ENCODE results near the gene CACNG4.

Gene CACNG4

GRCh38 chr17:67018471-67019434 lies 54.2 kb downstream of the CACNG4 start:
- no peak for ATAC-seq (ENCODE audit: low read depth)

GRCh38 chr17:67019809-67020208 lies 55.3 kb downstream of the CACNG4 start:
- Mint-ChIP-seq H3K4me3 (no peak overlapping the region), H3K27ac (no peak overlapping the region), H3K9me3 (no peaks in the 10 kb centered on the region), H3K4me1 (no peaks in the 10 kb centered on the region), H3K27me3 (no peaks in the 10 kb centered on the region), H3K36me3 (no peaks in the 10 kb centered on the region)
- ATAC-seq (ENCODE audit: low read depth) (no peak), DNase-seq (ENCODE audit: low spot score in 2 of 2) (no peak)

More at GRCh38 chr17:67018471-67019434, 54.2 kb downstream of the CACNG4 start:
- Mint-ChIP-seq H3K27me3 (no peaks in the 10 kb centered on the region), H3K36me3 (no peaks in the 10 kb centered on the region), H3K4me1 (no peaks in the 10 kb centered on the region), H3K4me3 (no peak overlapping the region), H3K27ac (no peak overlapping the region), H3K9me3 (no peaks in the 10 kb centered on the region)
- no peak for DNase-seq (ENCODE audit: low spot score in 2 of 2)

DNA sequence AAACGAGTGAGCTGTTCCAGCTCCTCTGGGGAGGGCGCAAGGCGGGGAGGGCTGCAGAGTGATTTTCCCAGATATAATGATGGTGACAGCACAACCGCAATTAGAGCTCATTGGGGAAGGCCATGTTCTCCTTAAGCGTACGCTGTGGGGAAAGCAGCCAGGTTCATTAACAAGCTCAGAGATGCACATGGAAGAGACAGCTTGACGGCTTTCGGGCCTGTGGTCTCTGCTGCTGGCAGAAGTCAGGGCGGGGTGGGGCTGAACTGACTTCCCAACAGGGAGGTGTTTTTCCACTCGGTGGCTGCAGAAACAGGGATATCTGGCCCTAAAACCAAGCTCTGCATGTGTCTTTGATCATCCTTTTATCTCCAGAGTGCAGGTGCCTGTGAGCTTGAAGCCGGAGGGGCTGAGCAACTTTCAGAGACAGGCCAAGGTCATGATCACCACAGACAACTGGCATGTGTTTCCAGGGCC lies 55.8 kb downstream of the CACNG4 start:
- H3K4me3 Mint-ChIP-seq: no peak overlapping the region
- ATAC-seq (ENCODE audit: low read depth): no peak
- no peaks in the 10 kb centered on the region for H3K36me3 Mint-ChIP-seq
- no peaks in the 10 kb centered on the region for H3K27me3 Mint-ChIP-seq
- H3K4me1 Mint-ChIP-seq: no peaks in the 10 kb centered on the region
- no peak overlapping the region for H3K27ac Mint-ChIP-seq
- DNase-seq (ENCODE audit: low spot score in 2 of 2): no peak
- no peaks in the 10 kb centered on the region for H3K9me3 Mint-ChIP-seq

GRCh38 chr17:67021196-67021595 lies 56.7 kb downstream of the CACNG4 start:
- no peak overlapping the region for H3K27ac Mint-ChIP-seq
- H3K4me3 Mint-ChIP-seq: no peak overlapping the region
- no peaks in the 10 kb centered on the region for H3K36me3 Mint-ChIP-seq
- ATAC-seq (ENCODE audit: low read depth): no peak
- DNase-seq (ENCODE audit: low spot score in 2 of 2): no peak
- no peaks in the 10 kb centered on the region for H3K27me3 Mint-ChIP-seq
- no peaks in the 10 kb centered on the region for H3K4me1 Mint-ChIP-seq
- H3K9me3 Mint-ChIP-seq: no peaks in the 10 kb centered on the region

GRCh38 chr17:67021743-67022450 lies 57.4 kb downstream of the CACNG4 start:
- no peaks in the 10 kb centered on the region for H3K4me1 Mint-ChIP-seq
- ATAC-seq (ENCODE audit: low read depth) (no peak), DNase-seq (ENCODE audit: low spot score in 2 of 2) (no peak)
- H3K27ac Mint-ChIP-seq: no peak overlapping the region
- no peaks in the 10 kb centered on the region for H3K27me3 Mint-ChIP-seq
- H3K4me3 Mint-ChIP-seq: no peak overlapping the region
- no peaks in the 10 kb centered on the region for H3K9me3 Mint-ChIP-seq
- no peaks in the 10 kb centered on the region for H3K36me3 Mint-ChIP-seq

GRCh38 chr17:67022451-67022810 lies 57.9 kb downstream of the CACNG4 start:
- H3K9me3 Mint-ChIP-seq: no peaks in the 10 kb centered on the region
- no peak overlapping the region for H3K27ac Mint-ChIP-seq
- no peaks in the 10 kb centered on the region for H3K27me3 Mint-ChIP-seq
- no peak for DNase-seq (ENCODE audit: low spot score in 2 of 2)
- no peak overlapping the region for H3K4me3 Mint-ChIP-seq
- H3K36me3 Mint-ChIP-seq: no peaks in the 10 kb centered on the region
- H3K4me1 Mint-ChIP-seq: no peaks in the 10 kb centered on the region
- ATAC-seq (ENCODE audit: low read depth): no peak

DNA sequence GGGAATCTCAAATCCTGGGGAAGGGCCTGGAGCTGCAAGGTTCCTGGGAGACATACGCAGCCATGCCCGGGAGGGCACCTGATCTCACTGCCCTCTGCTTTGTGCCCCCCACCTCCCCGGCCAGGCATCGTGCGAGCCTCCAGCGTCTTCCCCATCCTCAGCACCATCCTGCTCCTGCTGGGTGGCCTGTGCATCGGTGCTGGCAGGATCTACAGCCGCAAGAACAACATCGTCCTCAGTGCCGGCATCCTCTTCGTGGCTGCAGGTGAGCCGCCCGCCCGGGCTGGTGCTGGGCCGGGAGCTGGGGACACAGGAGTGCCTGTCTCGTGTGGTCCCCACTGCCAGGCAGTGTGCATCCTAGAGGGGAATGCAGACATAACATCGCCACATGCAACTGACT lies 60.2 kb downstream of the CACNG4 start:
- no peaks in the 10 kb centered on the region for H3K36me3 Mint-ChIP-seq
- no peaks in the 10 kb centered on the region for H3K9me3 Mint-ChIP-seq
- ATAC-seq (ENCODE audit: low read depth) (no peak), DNase-seq (ENCODE audit: low spot score in 2 of 2) (no peak)
- no peaks in the 10 kb centered on the region for H3K4me1 Mint-ChIP-seq
- no peaks in the 10 kb centered on the region for H3K27me3 Mint-ChIP-seq
- no peak overlapping the region for H3K4me3 Mint-ChIP-seq
- no peak overlapping the region for H3K27ac Mint-ChIP-seq

- ATAC-seq (ENCODE audit: low read depth) (no peak), DNase-seq (ENCODE audit: low spot score in 2 of 2) (no peak)
- no peak overlapping the region for H3K4me3 Mint-ChIP-seq
- no peak overlapping the region for H3K27ac Mint-ChIP-seq
- H3K27me3 Mint-ChIP-seq: no peaks in the 10 kb centered on the region
- no peaks in the 10 kb centered on the region for H3K4me1 Mint-ChIP-seq
- H3K36me3 Mint-ChIP-seq: no peaks in the 10 kb centered on the region
- H3K9me3 Mint-ChIP-seq: no peaks in the 10 kb centered on the region
These were observed 60.8 kb downstream of the CACNG4 start for GRCh38 chr17:67025216-67025792.

GRCh38 chr17:67026341-67026740 lies 61.8 kb downstream of the CACNG4 start:
- Mint-ChIP-seq H3K27ac (no peak overlapping the region), H3K9me3 (no peaks in the 10 kb centered on the region), H3K4me1 (no peaks in the 10 kb centered on the region), H3K27me3 (no peaks in the 10 kb centered on the region), H3K36me3 (no peaks in the 10 kb centered on the region), H3K4me3 (no peak overlapping the region)
- DNase-seq (ENCODE audit: low spot score in 2 of 2) (no peak), ATAC-seq (ENCODE audit: low read depth) (no peak)

GRCh38 chr17:67027031-67027628 lies 62.6 kb downstream of the CACNG4 start:
- no peak for DNase-seq (ENCODE audit: low spot score in 2 of 2)
- no peaks in the 10 kb centered on the region for H3K27me3 Mint-ChIP-seq
- no peak overlapping the region for H3K4me3 Mint-ChIP-seq
- no peak for ATAC-seq (ENCODE audit: low read depth)
- H3K9me3 Mint-ChIP-seq: no peaks in the 10 kb centered on the region
- H3K4me1 Mint-ChIP-seq: no peaks in the 10 kb centered on the region
- H3K27ac Mint-ChIP-seq: no peak overlapping the region
- no peaks in the 10 kb centered on the region for H3K36me3 Mint-ChIP-seq

DNA sequence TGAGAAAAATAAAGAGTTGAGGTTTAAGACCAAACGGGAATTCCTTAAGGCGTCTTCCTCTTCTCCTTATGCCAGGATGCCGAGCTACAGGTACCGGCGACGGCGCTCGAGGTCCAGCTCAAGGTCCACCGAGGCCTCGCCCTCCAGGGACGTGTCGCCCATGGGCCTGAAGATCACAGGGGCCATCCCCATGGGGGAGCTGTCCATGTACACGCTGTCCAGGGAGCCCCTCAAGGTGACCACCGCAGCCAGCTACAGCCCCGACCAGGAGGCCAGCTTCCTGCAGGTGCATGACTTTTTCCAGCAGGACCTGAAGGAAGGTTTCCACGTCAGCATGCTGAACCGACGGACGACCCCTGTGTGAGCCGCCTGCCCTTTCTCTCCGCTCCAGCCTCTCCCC lies 66.1 kb downstream of the CACNG4 start:
- no peaks in the 10 kb centered on the region for H3K36me3 Mint-ChIP-seq
- peaks cover 7% of the 10 kb centered on the region for H3K27me3 Mint-ChIP-seq
- H3K9me3 Mint-ChIP-seq: peaks cover 4% of the 10 kb centered on the region
- no peaks in the 10 kb centered on the region for H3K4me1 Mint-ChIP-seq
- H3K27ac Mint-ChIP-seq: no peak overlapping the region
- H3K4me3 Mint-ChIP-seq: no peak overlapping the region
- DNase-seq (ENCODE audit: low spot score in 2 of 2) (no peak), ATAC-seq (ENCODE audit: low read depth) (no peak)

DNA sequence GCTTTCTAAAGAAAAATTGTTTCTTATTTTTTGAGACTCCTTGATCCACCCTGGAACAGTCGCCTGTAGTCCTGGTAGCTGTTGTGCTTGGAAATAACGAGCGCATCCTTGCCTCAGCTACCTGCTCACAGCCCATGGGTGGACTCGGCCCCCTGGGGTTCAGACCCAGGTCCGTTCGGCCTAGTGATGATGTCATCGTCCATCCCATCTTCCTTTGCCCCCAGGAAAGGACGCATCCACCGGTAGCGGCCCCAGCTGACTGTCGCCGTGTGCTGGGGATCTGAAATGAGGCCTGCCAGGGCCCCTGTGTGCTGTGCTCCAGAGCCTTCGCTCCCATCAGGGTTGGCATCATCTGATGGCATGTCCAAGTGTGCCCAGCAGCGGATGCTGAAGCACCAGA lies 67.9 kb downstream of the CACNG4 start:
- H3K27ac Mint-ChIP-seq: no peak overlapping the region

DNA sequence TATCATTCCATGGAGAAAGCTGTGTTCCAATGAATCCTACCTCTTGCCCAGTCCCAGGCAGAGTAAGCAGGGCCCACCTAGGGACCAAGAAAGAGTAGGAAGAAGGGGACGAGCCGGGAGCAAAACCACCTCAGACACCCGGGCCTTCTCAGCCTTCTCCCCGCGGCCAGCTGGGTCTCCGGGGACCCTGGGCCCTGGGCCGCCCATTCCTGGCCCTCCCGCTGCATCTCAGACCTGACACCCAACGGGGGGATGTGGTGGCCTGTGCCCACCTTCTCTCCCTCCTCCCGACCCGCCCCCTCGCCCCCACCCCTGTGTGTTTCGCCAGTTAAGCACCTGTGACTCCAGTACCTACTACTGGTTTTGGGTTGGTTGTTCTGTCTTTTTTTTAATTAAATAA lies 68.5 kb downstream of the CACNG4 start:
- Mint-ChIP-seq H3K9me3 (peaks cover 4% of the 10 kb centered on the region), H3K27me3 (peaks cover 18% of the 10 kb centered on the region), H3K4me1 (no peaks in the 10 kb centered on the region), H3K4me3 (no peak overlapping the region), H3K27ac (no peak overlapping the region), H3K36me3 (no peaks in the 10 kb centered on the region)
- no peak for DNase-seq (ENCODE audit: low spot score in 2 of 2)
- ATAC-seq (ENCODE audit: low read depth): no peak

More for the DNA sequence above, 67.9 kb downstream of the CACNG4 start:
- Mint-ChIP-seq H3K4me3 (no peak overlapping the region), H3K4me1 (no peaks in the 10 kb centered on the region), H3K9me3 (peaks cover 4% of the 10 kb centered on the region), H3K36me3 (no peaks in the 10 kb centered on the region), H3K27me3 (peaks cover 16% of the 10 kb centered on the region)
- no peak for ATAC-seq (ENCODE audit: low read depth)
- no peak for DNase-seq (ENCODE audit: low spot score in 2 of 2)

DNA sequence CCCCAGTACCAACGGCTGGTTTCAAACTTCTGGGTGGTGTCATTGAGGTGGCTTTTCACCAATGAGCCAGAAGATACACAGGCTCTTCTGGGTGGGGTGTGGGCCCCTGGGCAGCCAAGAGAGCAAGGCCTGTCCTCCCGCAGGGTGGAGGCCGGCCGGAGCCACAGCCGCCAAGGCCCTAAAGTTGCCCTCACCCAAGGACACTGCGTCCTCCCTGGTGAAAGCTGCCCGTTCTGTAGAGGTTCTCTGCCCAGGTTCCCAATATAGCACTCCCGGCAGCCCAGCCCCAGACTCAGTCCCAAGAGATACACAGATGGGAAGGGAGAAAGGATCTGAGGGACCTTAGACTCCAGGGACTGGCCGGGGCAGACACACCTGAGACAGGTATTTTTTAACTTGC lies 69.1 kb downstream of the CACNG4 start:
- Mint-ChIP-seq H3K9me3 (peaks cover 4% of the 10 kb centered on the region), H3K4me1 (no peaks in the 10 kb centered on the region), H3K36me3 (no peaks in the 10 kb centered on the region), H3K4me3 (no peak overlapping the region), H3K27me3 (peaks cover 18% of the 10 kb centered on the region), H3K27ac (no peak overlapping the region)
- ATAC-seq (ENCODE audit: low read depth): no peak
- DNase-seq (ENCODE audit: low spot score in 2 of 2): no peak
